ENCODE results near the gene PIP5K1A. TPM values are rescaled to one million over a fixed set of nuclear protein-coding genes. Genes with fewer than 3 reads are reported as not detected.

Gene PIP5K1A
- total RNA-seq, 1 donor from 2014 or later: 95.5 TPM

GRCh38 chr1:151242442-151242841, 44.1 kb downstream of the PIP5K1A start:
- no peak for TF ChIP-seq CTCF (IDR thresholded peaks at IDR 0.05; ENCODE audit: unreplicated experiment)
- H3K36me3 Mint-ChIP-seq (ENCODE audit: insufficient read depth): peaks cover 41% of the 10 kb centered on the region
- DNase-seq (ENCODE audit: low spot score, unreplicated experiment): no peak
- H3K4me3 Mint-ChIP-seq (ENCODE audit: low read depth): no peak overlapping the region
- H3K4me1 Mint-ChIP-seq (ENCODE audit: low read depth): no peaks in the 10 kb centered on the region
- no peak overlapping the region for H3K27ac Mint-ChIP-seq
- H3K9me3 Mint-ChIP-seq (ENCODE audit: low read depth): no peaks in the 10 kb centered on the region
- H3K27me3 Mint-ChIP-seq: no peaks in the 10 kb centered on the region

GRCh38 chr1:151243683-151244216, 45.4 kb downstream of the PIP5K1A start:
- DNase-seq (ENCODE audit: low spot score, unreplicated experiment): no peak
- no peak for TF ChIP-seq CTCF (IDR thresholded peaks at IDR 0.05; ENCODE audit: unreplicated experiment)
- Mint-ChIP-seq H3K27ac (peak overlapping the region; percentile 45), H3K36me3 (ENCODE audit: insufficient read depth) (peaks cover 42% of the 10 kb centered on the region), H3K4me3 (ENCODE audit: low read depth) (no peak overlapping the region), H3K9me3 (ENCODE audit: low read depth) (no peaks in the 10 kb centered on the region), H3K4me1 (ENCODE audit: low read depth) (no peaks in the 10 kb centered on the region), H3K27me3 (no peaks in the 10 kb centered on the region)

- H3K27ac Mint-ChIP-seq: no peak overlapping the region
- no peaks in the 10 kb centered on the region for H3K27me3 Mint-ChIP-seq
- peaks cover 42% of the 10 kb centered on the region for H3K36me3 Mint-ChIP-seq (ENCODE audit: insufficient read depth)
- no peak for DNase-seq (ENCODE audit: low spot score, unreplicated experiment)
- H3K4me3 Mint-ChIP-seq (ENCODE audit: low read depth): no peak overlapping the region
- peaks cover 4% of the 10 kb centered on the region for H3K4me1 Mint-ChIP-seq (ENCODE audit: low read depth)
- TF ChIP-seq CTCF (IDR thresholded peaks at IDR 0.05; ENCODE audit: unreplicated experiment): no peak
- no peaks in the 10 kb centered on the region for H3K9me3 Mint-ChIP-seq (ENCODE audit: low read depth)
These were observed 48.4 kb downstream of the PIP5K1A start for GRCh38 chr1:151246786-151247185.

GRCh38 chr1:151251656-151252470, 53.5 kb downstream of the PIP5K1A start:
- peaks cover 15% of the 10 kb centered on the region for H3K36me3 Mint-ChIP-seq (ENCODE audit: insufficient read depth)
- H3K4me3 Mint-ChIP-seq (ENCODE audit: low read depth): no peak overlapping the region
- H3K9me3 Mint-ChIP-seq (ENCODE audit: low read depth): no peaks in the 10 kb centered on the region
- no peak for DNase-seq (ENCODE audit: low spot score, unreplicated experiment)
- H3K4me1 Mint-ChIP-seq (ENCODE audit: low read depth): peaks cover 13% of the 10 kb centered on the region
- no peaks in the 10 kb centered on the region for H3K27me3 Mint-ChIP-seq
- TF ChIP-seq CTCF (IDR thresholded peaks at IDR 0.05; ENCODE audit: unreplicated experiment): peak; percentile 89
- H3K27ac Mint-ChIP-seq: peak overlapping the region; percentile 49

GRCh38 chr1:151254217-151255213, 56.2 kb downstream of the PIP5K1A start, which contains the start of gene PSMD4:
PSMD4 (plus strand) TSS chr1:151254734; CDS start chr1:151254783, 49 bp downstream.
- Mint-ChIP-seq H3K27me3 (no peaks in the 10 kb centered on the region), H3K4me1 (ENCODE audit: low read depth) (peaks cover 17% of the 10 kb centered on the region), H3K36me3 (ENCODE audit: insufficient read depth) (peaks cover 7% of the 10 kb centered on the region), H3K27ac (peak within 1 kb of the TSS; percentile 93), H3K9me3 (ENCODE audit: low read depth) (no peaks in the 10 kb centered on the region), H3K4me3 (ENCODE audit: low read depth) (peak within 1 kb of the TSS; percentile 80)
- TF ChIP-seq CTCF (IDR thresholded peaks at IDR 0.05; ENCODE audit: unreplicated experiment): no peak
- DNase-seq (ENCODE audit: low spot score, unreplicated experiment): peak; percentile 77
